ENCODE data around the gene CLCA2. TPM values are rescaled to one million over a fixed set of nuclear protein-coding genes. Genes with fewer than 3 reads are reported as not detected.

Gene CLCA2
- polyA plus RNA-seq, 3 donors, result not detected

DNA sequence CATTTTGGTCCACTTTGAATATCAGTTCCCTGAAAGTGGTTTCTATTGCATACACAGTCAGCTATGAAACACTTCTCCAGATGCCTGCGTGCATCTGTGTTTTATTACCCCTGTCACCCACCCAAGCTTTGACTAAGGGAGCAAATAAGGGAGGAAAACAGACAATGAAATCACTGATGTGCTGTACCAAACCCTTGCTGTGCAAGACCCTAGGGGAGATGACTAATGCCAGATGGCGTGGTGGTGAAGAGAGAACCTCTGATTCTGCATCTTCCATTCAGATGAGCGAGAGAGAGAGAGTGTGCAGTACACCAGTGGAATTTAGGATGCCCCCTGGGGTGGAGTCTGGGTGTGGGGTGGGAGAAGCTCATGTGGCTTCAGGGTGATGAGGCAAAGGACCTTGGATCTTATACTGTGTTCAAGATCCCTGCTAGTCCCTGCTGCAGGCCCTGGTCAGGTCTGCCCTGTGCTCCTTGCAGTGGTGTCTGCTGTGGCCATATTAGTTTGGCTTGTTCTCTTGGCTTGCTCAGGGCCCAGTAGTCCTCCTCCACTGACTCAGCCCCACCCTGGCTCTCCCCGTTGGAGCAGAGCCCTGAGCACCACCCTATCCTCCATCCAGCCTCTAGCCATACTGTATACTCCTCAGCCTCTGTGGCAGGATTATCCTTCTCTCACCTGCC lies 63.3 kb downstream of the CLCA2 start:
- intact Hi-C loops (cut with micrococcal nuclease), result no loop called here
- H2AFZ ChIP-seq (ENCODE audit: insufficient read depth, low read depth, low read length, poor library complexity, severe bottlenecking), result no peak overlapping the region
- H3K9ac ChIP-seq (ENCODE audit: insufficient read depth, low read length, poor library complexity, severe bottlenecking), result no peak overlapping the region
- DNase-seq, result no peak
- H3K4me2 ChIP-seq (replicated peaks; ENCODE audit: extremely low read depth, low read length, poor library complexity, severe bottlenecking), result no peak overlapping the region
- H3K27ac Mint-ChIP-seq, result no peak overlapping the region
- H3K36me3 ChIP-seq (replicated peaks in 1 of 2; ENCODE audit: control insufficient read depth in 1 of 2, insufficient read depth in 2 of 2, low read length in 2 of 2), result no peaks in the 10 kb centered on the region
- H3K79me2 ChIP-seq (ENCODE audit: insufficient read depth, low read length), result no peaks in the 10 kb centered on the region
- TF ChIP-seq, protein P1, sequence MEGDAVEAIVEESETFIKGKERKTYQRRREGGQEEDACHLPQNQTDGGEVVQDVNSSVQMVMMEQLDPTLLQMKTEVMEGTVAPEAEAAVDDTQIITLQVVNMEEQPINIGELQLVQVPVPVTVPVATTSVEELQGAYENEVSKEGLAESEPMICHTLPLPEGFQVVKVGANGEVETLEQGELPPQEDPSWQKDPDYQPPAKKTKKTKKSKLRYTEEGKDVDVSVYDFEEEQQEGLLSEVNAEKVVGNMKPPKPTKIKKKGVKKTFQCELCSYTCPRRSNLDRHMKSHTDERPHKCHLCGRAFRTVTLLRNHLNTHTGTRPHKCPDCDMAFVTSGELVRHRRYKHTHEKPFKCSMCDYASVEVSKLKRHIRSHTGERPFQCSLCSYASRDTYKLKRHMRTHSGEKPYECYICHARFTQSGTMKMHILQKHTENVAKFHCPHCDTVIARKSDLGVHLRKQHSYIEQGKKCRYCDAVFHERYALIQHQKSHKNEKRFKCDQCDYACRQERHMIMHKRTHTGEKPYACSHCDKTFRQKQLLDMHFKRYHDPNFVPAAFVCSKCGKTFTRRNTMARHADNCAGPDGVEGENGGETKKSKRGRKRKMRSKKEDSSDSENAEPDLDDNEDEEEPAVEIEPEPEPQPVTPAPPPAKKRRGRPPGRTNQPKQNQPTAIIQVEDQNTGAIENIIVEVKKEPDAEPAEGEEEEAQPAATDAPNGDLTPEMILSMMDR (IDR thresholded peaks at IDR 0.05), result no peak
- H3K27ac ChIP-seq (ENCODE audit: low read depth in 1 of 2, low read length in 2 of 2), result no peak overlapping the region
- H3K4me1 Mint-ChIP-seq, result no peaks in the 10 kb centered on the region
- WGBS (ENCODE audit: insufficient coverage), result 92% methylated on average over 3 of the region's 4 CpGs
- no peaks in the 10 kb centered on the region for H3K4me1 ChIP-seq (ENCODE audit: control insufficient read depth in 1 of 2, insufficient read depth in 2 of 2, low read length in 2 of 2)
- H3K27me3 ChIP-seq (ENCODE audit: control insufficient read depth in 2 of 2, insufficient read depth in 2 of 2, low read length in 2 of 2), result no peaks in the 10 kb centered on the region
- no peaks in the 10 kb centered on the region for H3K36me3 Mint-ChIP-seq
- H3K27me3 Mint-ChIP-seq (ENCODE audit: low read depth in 3 of 3), result peaks cover 1 to 2% (median 2%) of the 10 kb centered on the region in 3 donors
- no peak overlapping the region for H3K4me3 ChIP-seq (replicated peaks in 1 of 3; ENCODE audit: low read depth in 2 of 3, low read length in 3 of 3)
- no peaks in the 10 kb centered on the region for H4K20me1 ChIP-seq (ENCODE audit: insufficient read depth, low read length)
- no peaks in the 10 kb centered on the region for H3K9me3 Mint-ChIP-seq
- H3K4me3 Mint-ChIP-seq, result no peak overlapping the region
- no peaks in the 10 kb centered on the region for H3K9me3 ChIP-seq (replicated peaks in 1 of 2; ENCODE audit: control insufficient read depth in 1 of 2, insufficient read depth in 1 of 2, low read length in 2 of 2)

DNA sequence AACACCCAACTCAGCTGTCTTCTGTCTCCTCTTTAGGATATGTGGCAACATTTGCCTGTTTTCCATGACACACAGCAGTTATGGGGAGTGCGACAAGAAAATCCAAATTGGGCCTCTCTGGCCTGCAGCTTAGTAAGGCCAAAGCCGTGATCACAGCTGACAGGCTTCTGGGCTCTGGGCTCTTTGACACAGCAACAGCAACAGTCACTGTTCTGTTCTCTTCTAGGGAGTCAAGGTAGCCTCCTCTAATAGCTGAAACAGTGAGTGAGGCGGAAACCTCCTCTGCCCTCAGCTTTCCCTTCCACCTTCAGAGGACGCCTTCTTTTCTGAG lies 63.8 kb downstream of the CLCA2 start:
- no peak overlapping the region for H3K4me2 ChIP-seq (replicated peaks; ENCODE audit: extremely low read depth, low read length, poor library complexity, severe bottlenecking)
- no peaks in the 10 kb centered on the region for H3K27me3 ChIP-seq (ENCODE audit: control insufficient read depth in 2 of 2, insufficient read depth in 2 of 2, low read length in 2 of 2)
- no peak for DNase-seq
- Mint-ChIP-seq H3K27ac (no peak overlapping the region), H3K36me3 (no peaks in the 10 kb centered on the region), H3K4me1 (no peaks in the 10 kb centered on the region), H3K27me3 (ENCODE audit: low read depth in 3 of 3) (peaks cover 1 to 2% (median 2%) of the 10 kb centered on the region in 3 donors), H3K9me3 (no peaks in the 10 kb centered on the region), H3K4me3 (no peak overlapping the region)
- no peaks in the 10 kb centered on the region for H3K4me1 ChIP-seq (ENCODE audit: control insufficient read depth in 1 of 2, insufficient read depth in 2 of 2, low read length in 2 of 2)
- H3K27ac ChIP-seq (ENCODE audit: low read depth in 1 of 2, low read length in 2 of 2), result no peak overlapping the region
- no peaks in the 10 kb centered on the region for H3K9me3 ChIP-seq (replicated peaks in 1 of 2; ENCODE audit: control insufficient read depth in 1 of 2, insufficient read depth in 1 of 2, low read length in 2 of 2)
- TF ChIP-seq, protein P1 (IDR thresholded peaks at IDR 0.05), result no peak
- no peaks in the 10 kb centered on the region for H4K20me1 ChIP-seq (ENCODE audit: insufficient read depth, low read length)
- H3K36me3 ChIP-seq (replicated peaks in 1 of 2; ENCODE audit: control insufficient read depth in 1 of 2, insufficient read depth in 2 of 2, low read length in 2 of 2), result no peaks in the 10 kb centered on the region
- no peak overlapping the region for H3K4me3 ChIP-seq (replicated peaks in 1 of 3; ENCODE audit: low read depth in 2 of 3, low read length in 3 of 3)
- WGBS (ENCODE audit: insufficient coverage), result 100% methylated on average over 2 of the region's 4 CpGs
- H3K9ac ChIP-seq (ENCODE audit: insufficient read depth, low read length, poor library complexity, severe bottlenecking), result no peak overlapping the region
- no peaks in the 10 kb centered on the region for H3K79me2 ChIP-seq (ENCODE audit: insufficient read depth, low read length)
- intact Hi-C loops (cut with micrococcal nuclease), result no loop called here
- H2AFZ ChIP-seq (ENCODE audit: insufficient read depth, low read depth, low read length, poor library complexity, severe bottlenecking), result no peak overlapping the region

Data from CD14-positive monocyte (primary cell).